Keratinocyte (primary cell): ENCODE measurements around the gene KLF7.

ENCODE experiments used
- EZH2 ChIP-seq: IDR thresholded peaks from one replicate; pipeline ENCODE4 v1.6.1; 2012; ENCODE audit warnings: inconsistent platforms, mild to moderate bottlenecking, low read length, moderate library complexity
- TF ChIP-seq, protein P1 (sequence below), 3 experiments: IDR thresholded peaks in 1 of 3; conservative IDR thresholded peaks in 1 of 3; optimal IDR thresholded peaks in 1 of 3; 2 replicates in 2 of 3; 3 replicates in 1 of 3; pipeline versions ENCODE3 to v1.5.1; 2011; ENCODE audit warnings: low read length in 3 of 3, mild to moderate bottlenecking in 3 of 3, moderate library complexity in 2 of 3, control low read depth in 1 of 3, inconsistent platforms in 1 of 3; ENCODE audit not compliant: insufficient read depth in 2 of 3; ENCODE audit errors: extremely low read depth in 1 of 3

DNA sequence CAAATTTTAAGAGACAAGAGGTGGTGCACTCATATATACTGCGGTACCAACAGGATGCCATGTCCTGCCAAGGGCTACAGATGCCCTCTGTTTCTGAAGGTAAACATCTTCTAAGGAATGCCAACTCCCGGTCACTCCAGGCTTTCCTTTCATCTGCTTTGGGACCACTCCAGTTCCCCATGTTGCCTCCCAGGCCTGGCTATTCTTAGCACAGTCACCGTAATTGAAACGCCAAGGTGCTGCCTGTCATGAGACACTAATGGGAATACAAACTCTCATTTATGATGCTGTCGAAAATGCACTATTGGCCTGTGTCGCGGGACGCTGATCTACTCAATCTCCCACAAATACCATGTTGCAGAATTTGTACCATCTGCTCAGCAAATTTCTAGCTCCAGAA, 79.6 kb downstream of the KLF7 start:
- TF ChIP-seq, protein P1, sequence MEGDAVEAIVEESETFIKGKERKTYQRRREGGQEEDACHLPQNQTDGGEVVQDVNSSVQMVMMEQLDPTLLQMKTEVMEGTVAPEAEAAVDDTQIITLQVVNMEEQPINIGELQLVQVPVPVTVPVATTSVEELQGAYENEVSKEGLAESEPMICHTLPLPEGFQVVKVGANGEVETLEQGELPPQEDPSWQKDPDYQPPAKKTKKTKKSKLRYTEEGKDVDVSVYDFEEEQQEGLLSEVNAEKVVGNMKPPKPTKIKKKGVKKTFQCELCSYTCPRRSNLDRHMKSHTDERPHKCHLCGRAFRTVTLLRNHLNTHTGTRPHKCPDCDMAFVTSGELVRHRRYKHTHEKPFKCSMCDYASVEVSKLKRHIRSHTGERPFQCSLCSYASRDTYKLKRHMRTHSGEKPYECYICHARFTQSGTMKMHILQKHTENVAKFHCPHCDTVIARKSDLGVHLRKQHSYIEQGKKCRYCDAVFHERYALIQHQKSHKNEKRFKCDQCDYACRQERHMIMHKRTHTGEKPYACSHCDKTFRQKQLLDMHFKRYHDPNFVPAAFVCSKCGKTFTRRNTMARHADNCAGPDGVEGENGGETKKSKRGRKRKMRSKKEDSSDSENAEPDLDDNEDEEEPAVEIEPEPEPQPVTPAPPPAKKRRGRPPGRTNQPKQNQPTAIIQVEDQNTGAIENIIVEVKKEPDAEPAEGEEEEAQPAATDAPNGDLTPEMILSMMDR (optimal IDR thresholded peaks at IDR 0.05 in 1 of 3, IDR thresholded peaks at IDR 0.05 in 1 of 3, conservative IDR thresholded peaks at IDR 0.05 in 1 of 3; ENCODE audit: extremely low read depth in 1 of 3, insufficient read depth in 2 of 3, low read length in 3 of 3), result no peak
- TF ChIP-seq EZH2, result no peak
